C4-2B (cell line): ENCODE results near the gene IQGAP2.

Source experiments
- H3K27ac ChIP-seq: fragments of 450-650 bp; 2 replicates; pipeline ENCODE4 v1.5.1; 2017
- ZFX ChIP-seq: fragments of 450-650 bp; IDR thresholded peaks from 2 replicates; pipeline ENCODE4 v1.6.1; 2017
- TF ChIP-seq, protein P1 (sequence below): fragments of 450-650 bp; conservative IDR thresholded peaks from 2 replicates; pipeline ENCODE4 v1.5.1; 2017; ENCODE audit warnings: mild to moderate bottlenecking

Gene IQGAP2

GRCh38 chr5:76555717-76556116 is 152.6 kb downstream of the IQGAP2 start:
- H3K27ac ChIP-seq = no peak overlapping the region
- TF ChIP-seq, protein P1, sequence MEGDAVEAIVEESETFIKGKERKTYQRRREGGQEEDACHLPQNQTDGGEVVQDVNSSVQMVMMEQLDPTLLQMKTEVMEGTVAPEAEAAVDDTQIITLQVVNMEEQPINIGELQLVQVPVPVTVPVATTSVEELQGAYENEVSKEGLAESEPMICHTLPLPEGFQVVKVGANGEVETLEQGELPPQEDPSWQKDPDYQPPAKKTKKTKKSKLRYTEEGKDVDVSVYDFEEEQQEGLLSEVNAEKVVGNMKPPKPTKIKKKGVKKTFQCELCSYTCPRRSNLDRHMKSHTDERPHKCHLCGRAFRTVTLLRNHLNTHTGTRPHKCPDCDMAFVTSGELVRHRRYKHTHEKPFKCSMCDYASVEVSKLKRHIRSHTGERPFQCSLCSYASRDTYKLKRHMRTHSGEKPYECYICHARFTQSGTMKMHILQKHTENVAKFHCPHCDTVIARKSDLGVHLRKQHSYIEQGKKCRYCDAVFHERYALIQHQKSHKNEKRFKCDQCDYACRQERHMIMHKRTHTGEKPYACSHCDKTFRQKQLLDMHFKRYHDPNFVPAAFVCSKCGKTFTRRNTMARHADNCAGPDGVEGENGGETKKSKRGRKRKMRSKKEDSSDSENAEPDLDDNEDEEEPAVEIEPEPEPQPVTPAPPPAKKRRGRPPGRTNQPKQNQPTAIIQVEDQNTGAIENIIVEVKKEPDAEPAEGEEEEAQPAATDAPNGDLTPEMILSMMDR = no peak
- TF ChIP-seq ZFX = no peak

DNA sequence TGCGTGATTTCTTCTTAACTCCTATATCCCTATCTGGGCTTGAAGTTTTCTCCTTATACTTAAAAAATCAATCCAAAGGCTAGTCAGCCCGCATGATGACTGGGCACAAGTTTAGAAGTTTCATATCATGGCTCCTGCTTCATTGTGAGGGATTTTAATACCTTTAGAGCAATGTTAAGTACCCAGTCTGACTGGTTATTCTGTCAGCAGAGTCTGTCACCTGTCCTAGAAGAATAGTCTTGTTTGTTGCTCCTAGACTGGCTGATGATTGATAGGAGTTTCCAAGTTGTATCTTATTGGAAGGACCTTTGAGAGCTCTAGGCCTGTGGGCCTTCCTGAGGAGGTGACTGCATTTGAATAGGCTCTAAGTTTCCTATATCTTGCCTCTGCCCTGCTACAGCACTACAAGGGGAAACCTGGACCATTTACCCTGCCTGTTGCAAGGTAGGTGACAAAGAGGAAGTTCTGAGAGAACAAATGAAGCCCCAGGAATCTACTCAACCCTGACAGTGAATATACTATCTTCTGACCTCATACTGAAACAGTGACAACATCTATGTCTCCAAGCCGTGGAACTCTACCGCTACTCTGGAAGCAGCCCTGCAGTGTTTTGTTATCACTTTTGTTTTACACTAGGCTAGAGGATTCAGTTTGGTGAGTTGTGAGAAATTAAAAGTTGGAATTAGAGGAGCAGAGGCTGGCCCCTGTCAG is 153.6 kb downstream of the IQGAP2 start:
- TF ChIP-seq, protein P1 = no peak
- no peak for TF ChIP-seq ZFX
- H3K27ac ChIP-seq = no peak overlapping the region

- no peak overlapping the region; the same call in 1 of the 2 replicates for H3K27ac ChIP-seq
- TF ChIP-seq, protein P1 = no peak
- TF ChIP-seq ZFX = no peak
Observed at GRCh38 chr5:76560952-76561891, 158.1 kb downstream of the IQGAP2 start.

- no peak overlapping the region; the same call in 1 of the 2 replicates for H3K27ac ChIP-seq
- TF ChIP-seq ZFX = no peak
- TF ChIP-seq, protein P1 = no peak
Observed at GRCh38 chr5:76561959-76562358, 158.9 kb downstream of the IQGAP2 start.

DNA sequence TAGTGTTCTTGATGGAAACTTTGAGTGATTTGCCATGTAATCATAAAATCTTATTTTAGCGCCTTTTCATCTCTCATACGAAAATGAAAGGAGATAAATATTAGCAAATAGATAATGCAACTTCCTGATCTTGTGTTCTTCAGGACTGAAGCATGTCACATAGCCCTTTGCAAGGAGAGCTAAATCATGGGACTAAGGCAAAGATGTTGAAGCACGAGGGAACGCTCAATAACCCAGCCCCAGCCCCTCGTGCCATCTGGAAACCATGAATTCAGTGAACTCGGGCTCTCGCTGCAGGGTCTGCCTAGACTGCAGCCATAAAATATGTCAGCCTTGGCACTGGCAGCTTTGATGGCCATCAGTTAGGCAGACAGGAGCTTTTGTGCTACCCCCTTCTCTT is 161.9 kb downstream of the IQGAP2 start:
- TF ChIP-seq, protein P1 = no peak
- no peak for TF ChIP-seq ZFX
- no peak overlapping the region for H3K27ac ChIP-seq

- no peak for TF ChIP-seq ZFX
- TF ChIP-seq, protein P1 = no peak
- no peak overlapping the region for H3K27ac ChIP-seq
Observed at GRCh38 chr5:76570153-76570552, 167.1 kb downstream of the IQGAP2 start.

GRCh38 chr5:76571559-76571958 is 168.5 kb downstream of the IQGAP2 start:
- H3K27ac ChIP-seq = no peak overlapping the region
- TF ChIP-seq ZFX = no peak
- TF ChIP-seq, protein P1 = peak; percentile 40
